ENCODE results near the gene NCOA5. TPM values are rescaled to one million over a fixed set of nuclear protein-coding genes. Genes with fewer than 3 reads are reported as not detected.

Gene NCOA5
- total and polyA plus RNA-seq, 2 donors from 2014 or later: 15.4 to 28.3 TPM

- Histone ChIP-seq H3K36me3 (ENCODE audit: control insufficient read depth in 2 of 3, insufficient read depth in 3 of 3, low read length in 3 of 3) (no peaks in the 10 kb centered on the region), H3K9ac (ENCODE audit: low read length in 3 of 3) (no peak overlapping the region), H3K4me1 (ENCODE audit: control insufficient read depth in 2 of 3, insufficient read depth in 2 of 3, low read depth in 1 of 3, low read length in 3 of 3) (peaks cover 0 to 2% (median 0%) of the 10 kb centered on the region in 3 donors), H3K27me3 (ENCODE audit: control insufficient read depth, insufficient read depth, low read length) (no peaks in the 10 kb centered on the region), H3K9me3 (ENCODE audit: control insufficient read depth in 2 of 3, insufficient read depth in 1 of 3, low read length in 3 of 3) (no peaks in the 10 kb centered on the region), H3K27ac (ENCODE audit: low read depth in 2 of 2, low read length in 2 of 2) (no peak overlapping the region), H3K4me3 (ENCODE audit: low read length in 3 of 3) (no peak overlapping the region)
- no peak for TF ChIP-seq CTCF (IDR thresholded peaks at IDR 0.05; ENCODE audit: borderline replicate concordance, extremely low read depth, insufficient read depth)
- FAIRE-seq: no peak
- DNase-seq: no peak
- intact Hi-C loops (cut with DNase I): no loop called here
Measured at GRCh38 chr20:46120136-46120535, 30.4 kb upstream of the NCOA5 start.

- intact Hi-C loops (cut with DNase I): no loop called here
- no peak for FAIRE-seq
- no peak overlapping the region for H3K9ac ChIP-seq (ENCODE audit: low read length in 3 of 3)
- peak overlapping the region in 1 of 3 donors; percentile 16 for H3K4me3 ChIP-seq (ENCODE audit: low read length in 3 of 3)
- H3K27me3 ChIP-seq (ENCODE audit: control insufficient read depth, insufficient read depth, low read length): no peaks in the 10 kb centered on the region
- TF ChIP-seq CTCF (IDR thresholded peaks at IDR 0.05; ENCODE audit: borderline replicate concordance, extremely low read depth, insufficient read depth): no peak
- no peaks in the 10 kb centered on the region for H3K36me3 ChIP-seq (ENCODE audit: control insufficient read depth in 2 of 3, insufficient read depth in 3 of 3, low read length in 3 of 3)
- H3K27ac ChIP-seq (ENCODE audit: low read depth in 2 of 2, low read length in 2 of 2): peak overlapping the region in 1 of 2 donors; percentile 6
- DNase-seq: no peak
- H3K4me1 ChIP-seq (ENCODE audit: control insufficient read depth in 2 of 3, insufficient read depth in 2 of 3, low read depth in 1 of 3, low read length in 3 of 3): peaks cover 0 to 2% (median 0%) of the 10 kb centered on the region in 3 donors
- no peaks in the 10 kb centered on the region for H3K9me3 ChIP-seq (ENCODE audit: control insufficient read depth in 2 of 3, insufficient read depth in 1 of 3, low read length in 3 of 3)
Measured at GRCh38 chr20:46119547-46119946, 29.8 kb upstream of the NCOA5 start.

GRCh38 chr20:46119028-46119546 is 29.3 kb upstream of the NCOA5 start:
- no peak overlapping the region for H3K9ac ChIP-seq (ENCODE audit: low read length in 3 of 3)
- H3K9me3 ChIP-seq (ENCODE audit: control insufficient read depth in 2 of 3, insufficient read depth in 1 of 3, low read length in 3 of 3): no peaks in the 10 kb centered on the region
- no peaks in the 10 kb centered on the region for H3K27me3 ChIP-seq (ENCODE audit: control insufficient read depth, insufficient read depth, low read length)
- H3K4me1 ChIP-seq (ENCODE audit: control insufficient read depth in 2 of 3, insufficient read depth in 2 of 3, low read depth in 1 of 3, low read length in 3 of 3): peaks cover 0 to 2% (median 0%) of the 10 kb centered on the region in 3 donors
- peak overlapping the region in 1 of 2 donors; percentile 71 for H3K27ac ChIP-seq (ENCODE audit: low read depth in 2 of 2, low read length in 2 of 2)
- peak overlapping the region in 1 of 3 donors; percentile 45 for H3K4me3 ChIP-seq (ENCODE audit: low read length in 3 of 3)
- H3K36me3 ChIP-seq (ENCODE audit: control insufficient read depth in 2 of 3, insufficient read depth in 3 of 3, low read length in 3 of 3): no peaks in the 10 kb centered on the region
- no peak for FAIRE-seq
- DNase-seq: peak in 1 of 5 donors; percentile 36
- intact Hi-C loops (cut with DNase I): no loop called here
- no peak for TF ChIP-seq CTCF (IDR thresholded peaks at IDR 0.05; ENCODE audit: borderline replicate concordance, extremely low read depth, insufficient read depth)

Data from kidney (tissue), 14 donors.